Astrocyte of the hippocampus (primary cell): ENCODE measurements around the gene NHSL1.
"Not testable (repeated sequence)": the region's sequence is repeated elsewhere in the genome, so short reads cannot be mapped to it uniquely, and the experiment has no call there.

Experiments used
- DNase-seq: peaks from one replicate; pipeline ENCODE4 v3.0.0; 2011; ENCODE audit warnings: low read depth, low spot score

Gene NHSL1

DNA sequence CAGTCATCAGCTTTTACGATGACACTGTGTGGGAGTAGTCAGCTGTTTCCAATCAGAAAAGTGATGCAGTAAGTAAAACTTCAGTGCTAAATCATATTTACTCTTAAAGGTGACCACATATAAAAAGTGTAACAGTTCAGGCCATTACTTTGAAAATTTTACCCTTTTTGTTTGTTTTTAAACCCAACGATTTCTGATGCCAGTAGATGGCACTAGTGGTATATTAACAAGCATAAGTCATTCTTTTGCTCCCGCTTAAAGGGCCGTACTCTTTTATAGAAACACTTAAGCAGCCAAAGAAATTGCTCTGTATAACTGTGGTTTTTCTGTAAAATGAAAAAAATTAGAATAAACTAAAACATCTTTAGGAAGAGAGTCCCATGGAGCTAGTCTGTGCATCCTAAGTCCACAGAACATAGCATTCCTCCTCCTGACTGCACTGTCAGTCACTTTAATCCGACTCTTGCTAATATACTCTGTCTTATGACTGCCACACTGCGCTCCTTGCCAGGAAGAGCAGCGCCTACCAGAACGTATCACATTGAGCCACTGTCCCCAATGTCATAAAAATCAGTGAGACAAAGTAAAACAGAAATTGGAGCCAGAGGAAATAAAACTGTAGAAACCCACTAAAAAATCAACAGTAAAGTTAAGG, 70.2 kb downstream of the NHSL1 start:
- peak; percentile 72 for DNase-seq

- no peak for DNase-seq
Measured at GRCh38 chr6:138427701-138428100, 71.6 kb downstream of the NHSL1 start.

GRCh38 chr6:138426500-138427123, 72.7 kb downstream of the NHSL1 start:
- no peak for DNase-seq

- DNase-seq: not testable (repeated sequence)
Measured at GRCh38 chr6:138425256-138425655, 74.0 kb downstream of the NHSL1 start.

GRCh38 chr6:138424004-138424904, 75.0 kb downstream of the NHSL1 start:
- no peak for DNase-seq

DNA sequence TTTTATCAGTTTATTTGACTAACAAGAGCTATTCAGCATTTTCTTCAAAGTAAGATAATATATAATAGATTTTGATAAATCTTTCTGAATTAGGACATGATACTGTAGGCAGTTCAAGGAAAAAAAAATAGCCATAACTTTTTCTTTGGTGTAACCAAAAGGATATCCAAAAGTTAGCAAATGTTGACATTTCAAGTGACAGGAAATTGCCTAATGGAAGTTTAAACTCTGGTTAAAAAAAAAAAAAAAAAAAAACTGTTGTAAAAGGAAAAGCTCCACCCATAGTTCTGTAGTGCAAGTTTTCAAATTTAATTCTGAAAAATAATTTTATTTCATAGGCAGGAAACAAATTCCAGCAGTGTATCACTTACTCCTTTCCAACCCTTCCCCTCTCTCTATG, 76.4 kb downstream of the NHSL1 start:
- DNase-seq: no peak

DNA sequence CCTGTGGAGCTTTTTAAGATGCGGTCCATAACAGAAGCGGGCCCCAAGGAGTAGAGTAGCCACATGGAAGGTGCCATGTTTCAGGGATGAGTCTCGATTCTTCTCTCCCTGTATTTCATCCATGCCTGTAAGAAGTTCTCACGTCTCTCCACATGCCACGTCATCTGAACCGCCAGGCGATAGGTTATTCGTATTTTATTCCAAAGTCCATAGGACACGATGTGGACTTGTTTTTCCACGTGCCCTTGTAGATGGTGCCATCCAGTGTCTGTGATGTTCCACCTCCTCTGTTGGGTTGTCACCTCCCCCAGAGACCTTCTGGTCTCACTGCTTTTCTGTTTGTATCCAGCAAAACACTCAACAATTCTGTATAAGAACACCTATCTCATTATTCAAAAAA, 77.7 kb downstream of the NHSL1 start:
- no peak for DNase-seq

GRCh38 chr6:138421089-138421488, 78.2 kb downstream of the NHSL1 start:
- DNase-seq: no peak

DNA sequence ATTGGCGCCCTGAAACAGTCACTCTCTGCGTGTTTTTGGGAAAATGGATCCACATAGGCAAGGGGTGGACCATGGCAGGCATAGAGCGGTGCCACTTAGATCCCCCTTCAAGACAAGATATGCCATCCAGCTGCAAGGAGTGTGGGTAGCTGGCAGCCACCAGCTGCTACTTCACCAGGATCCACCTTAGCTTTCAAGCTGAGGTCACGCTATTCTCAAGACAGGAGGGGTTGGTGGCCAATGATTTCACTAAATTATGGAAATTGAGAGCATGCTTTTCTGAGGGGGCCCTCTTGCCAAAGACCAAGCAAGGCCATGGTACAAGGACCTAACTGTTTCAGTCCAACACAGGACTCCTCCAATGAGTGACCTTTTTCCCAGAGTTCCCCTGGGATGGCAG, 78.9 kb downstream of the NHSL1 start:
- DNase-seq: no peak

GRCh38 chr6:138419766-138420165, 79.5 kb downstream of the NHSL1 start:
- no peak for DNase-seq

GRCh38 chr6:138418118-138418742, 81.1 kb downstream of the NHSL1 start:
- DNase-seq: no peak

- no peak for DNase-seq
Measured at GRCh38 chr6:138417493-138418117, 81.7 kb downstream of the NHSL1 start.

DNA sequence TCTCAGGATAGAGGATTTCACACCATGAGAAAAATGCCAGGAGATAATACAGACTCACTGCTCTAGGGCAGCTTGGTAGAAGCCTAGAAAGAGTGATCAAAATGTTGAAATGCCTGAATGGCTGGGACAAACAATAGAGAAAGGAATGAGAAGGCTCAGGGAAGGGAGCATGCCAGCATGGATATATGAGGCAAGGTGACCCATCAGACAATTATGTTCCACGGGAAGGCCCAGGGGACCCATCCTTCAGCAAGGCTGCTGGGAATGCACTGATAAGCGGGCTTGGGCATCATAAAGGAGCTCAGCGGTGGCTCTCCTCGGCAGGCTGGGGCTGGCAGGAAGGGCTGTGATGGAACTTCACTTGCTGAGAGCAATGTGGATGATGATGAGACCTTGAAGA, 83.1 kb downstream of the NHSL1 start:
- DNase-seq: no peak

GRCh38 chr6:138415125-138415524, 84.2 kb downstream of the NHSL1 start:
- DNase-seq: no peak

DNA sequence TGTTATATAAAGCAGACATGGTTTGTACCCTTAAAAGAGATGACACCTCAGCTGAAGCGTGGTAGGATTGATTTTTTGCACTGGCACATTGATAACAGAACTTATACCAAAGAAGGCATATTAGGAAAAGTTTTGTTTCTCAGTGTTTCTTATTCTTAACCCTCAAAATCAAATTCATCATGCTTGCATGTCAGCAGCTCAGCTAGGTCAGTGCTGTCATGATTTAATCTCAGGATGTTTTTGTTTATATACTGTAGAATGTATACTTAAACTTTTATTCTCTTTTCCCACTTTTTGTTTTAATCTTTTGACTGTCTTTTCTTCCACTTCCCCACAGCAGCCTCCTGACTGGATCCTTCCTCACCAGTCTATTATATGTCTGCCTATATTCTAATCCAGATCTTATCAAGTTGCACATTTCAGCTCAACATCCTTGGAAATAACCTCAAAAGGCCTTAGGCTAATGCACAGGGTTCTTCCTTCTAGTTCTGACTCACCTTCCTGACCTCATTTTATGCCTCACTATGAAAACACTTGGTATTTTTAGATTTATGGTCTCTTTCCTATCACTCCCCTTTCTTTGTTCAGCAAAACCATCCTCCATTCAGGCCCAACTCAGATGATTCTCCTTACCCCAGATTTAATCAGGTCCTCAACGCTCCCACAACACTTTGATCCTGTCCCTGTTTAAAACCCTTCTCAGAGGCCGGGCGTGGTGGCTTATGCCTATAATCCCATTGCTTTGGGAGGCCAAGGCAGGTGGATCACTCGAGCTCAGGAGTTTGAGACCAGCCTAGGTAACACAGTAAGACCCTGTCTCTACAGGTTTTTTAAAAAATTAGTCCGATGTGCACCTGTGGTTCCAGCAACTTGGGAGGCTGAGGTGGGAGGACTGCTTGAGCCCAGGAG, 88.1 kb downstream of the NHSL1 start:
- peak; percentile 23 for DNase-seq

GRCh38 chr6:138410048-138410735, 89.1 kb downstream of the NHSL1 start:
- no peak for DNase-seq

DNA sequence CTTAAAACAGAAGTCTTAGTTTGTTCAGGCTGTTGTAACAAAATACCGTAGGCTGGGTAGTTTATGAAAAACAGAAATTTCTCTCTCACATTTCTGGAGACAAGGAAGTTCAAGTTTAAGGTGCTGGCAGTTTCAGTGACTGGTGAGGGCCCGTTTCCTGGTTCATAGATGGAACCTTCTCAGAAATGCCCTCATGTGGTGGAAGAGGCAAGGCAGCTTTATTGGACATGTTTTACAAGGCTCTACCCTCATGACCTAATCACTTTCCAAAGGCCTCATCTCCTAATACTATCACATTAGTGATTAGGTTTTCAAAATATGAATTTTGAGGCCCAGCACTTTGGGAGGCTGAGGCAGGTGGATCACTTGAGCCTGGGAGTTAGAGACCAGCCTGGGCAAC, 92.9 kb downstream of the NHSL1 start:
- no peak for DNase-seq

GRCh38 chr6:138405816-138406413, 93.4 kb downstream of the NHSL1 start:
- no peak for DNase-seq

- no peak for DNase-seq
Measured at GRCh38 chr6:138404666-138405337, 94.5 kb downstream of the NHSL1 start.
